B cell (primary cell): ENCODE results near the gene SYCP3. TPM values are rescaled to one million over a fixed set of nuclear protein-coding genes. Genes with fewer than 3 reads are reported as not detected.

Source experiments
- ATAC-seq: fragments of 200-7000 bp; cut with Tn5 transposase; one replicate; pipeline ENCODE4 v1.10.0; 2021; ENCODE audit warnings: low read depth, mild to moderate bottlenecking, moderate number of reproducible peaks, moderate library complexity
- CTCF ChIA-PET: fragments of 350-600 bp; sonication (Branson Sonifier 250); formaldehyde crosslinking; loops from one replicate; lab custom pipeline; 2021; ENCODE audit warnings: antibody characterized with exemption, inconsistent platforms; lab: Charles Lee
- POLR2A ChIA-PET: fragments of 350-600 bp; sonication (Branson Sonifier 250); formaldehyde crosslinking; loops from one replicate; lab custom pipeline; 2021; ENCODE audit warnings: antibody characterized with exemption; lab: Charles Lee
- DNase-seq: peaks from one replicate; pipeline ENCODE4 v3.0.0; 2013
- H2AFZ ChIP-seq: 2 replicates; pipeline ENCODE4 v1.6.1; 2012; ENCODE audit warnings: mild to moderate bottlenecking, low read depth, low read length; ENCODE audit not compliant: insufficient read depth, poor library complexity, severe bottlenecking
- H3K27ac ChIP-seq, 2 donors: 1 replicate in 1 of 2; 2 replicates in 1 of 2; pipeline ENCODE4 v1.5.1; 2012 to 2013; ENCODE audit warnings: low read length in 2 of 2, mild to moderate bottlenecking in 2 of 2, moderate library complexity in 1 of 2
- H3K27me3 ChIP-seq, 4 experiments: fragments of 200-600 bp in 1 of 4; sonication (generic) in 1 of 4; replicated peaks in 1 of 4; 1 replicate in 2 of 4; 2 replicates in 2 of 4; pipeline versions ENCODE4 v1.6.1 to v1.7.0; 2013 to 2016; ENCODE audit warnings: low read length in 3 of 4, mild to moderate bottlenecking in 2 of 4, mixed read lengths in 1 of 4, moderate library complexity in 1 of 4; ENCODE audit not compliant: insufficient read depth in 4 of 4, control insufficient read depth in 3 of 4; ENCODE audit errors: control extremely low read depth in 1 of 4
- H3K36me3 ChIP-seq, 2 experiments: replicated peaks in 1 of 2; 1 replicate in 1 of 2; 2 replicates in 1 of 2; pipeline versions ENCODE4 v1.6.1 to v1.7.1; 2013; ENCODE audit warnings: low read length in 1 of 2; ENCODE audit not compliant: insufficient read depth in 2 of 2, control insufficient read depth in 1 of 2; ENCODE audit errors: control extremely low read depth in 1 of 2, extremely low read depth in 1 of 2
- H3K4me1 ChIP-seq, 2 donors: fragments of 200-600 bp in 1 of 2; sonication (generic) in 1 of 2; 1 replicate in 1 of 2; 2 replicates in 1 of 2; pipeline versions ENCODE4 v1.5.1 to v1.6.1; 2013 to 2017; ENCODE audit warnings: low read length in 2 of 2; ENCODE audit not compliant: control insufficient read depth in 2 of 2, insufficient read depth in 2 of 2
- H3K4me2 ChIP-seq: replicated peaks from 2 replicates; pipeline ENCODE3; 2012; ENCODE audit warnings: mild to moderate bottlenecking, low read depth, low read length; ENCODE audit not compliant: poor library complexity, severe bottlenecking
- H3K4me3 ChIP-seq, 5 experiments: fragments of 200-600 bp in 1 of 5; sonication (generic) in 1 of 5; 1 replicate in 3 of 5; 2 replicates in 2 of 5; pipeline versions ENCODE4 v1.5.1 to v1.7.0; 2011 to 2016; ENCODE audit warnings: low read length in 4 of 5, mild to moderate bottlenecking in 4 of 5, low read depth in 2 of 5, control low read depth in 1 of 5, moderate library complexity in 1 of 5; ENCODE audit not compliant: insufficient read depth in 1 of 5; ENCODE audit errors: control extremely low read depth in 1 of 5, extremely low read depth in 1 of 5
- H3K79me2 ChIP-seq: fragments of 200-600 bp; sonication (generic); one replicate; pipeline ENCODE4 v1.6.0; 2016; ENCODE audit warnings: low read length; ENCODE audit not compliant: control insufficient read depth, insufficient read depth
- H3K9ac ChIP-seq: fragments of 200-600 bp; sonication (generic); 2 replicates; pipeline ENCODE4 v1.6.1; 2017; ENCODE audit warnings: mild to moderate bottlenecking, low read length, moderate library complexity
- H3K9me3 ChIP-seq, 3 donors: one replicate each; pipeline versions ENCODE4 v1.6.1 to v1.7.1; 2013; ENCODE audit warnings: low read length in 2 of 3; ENCODE audit not compliant: control insufficient read depth in 2 of 3, insufficient read depth in 1 of 3; ENCODE audit errors: control extremely low read depth in 1 of 3
- H4K20me1 ChIP-seq: 2 replicates; pipeline ENCODE4 v1.6.0; 2012; ENCODE audit warnings: mild to moderate bottlenecking, low read length; ENCODE audit not compliant: insufficient read depth, control insufficient read depth, poor library complexity, severe bottlenecking
- H3K27ac Mint-ChIP-seq: one replicate; pipeline ENCODE4 v1.8.0; 2021; ENCODE audit warnings: mixed read lengths
- H3K27me3 Mint-ChIP-seq: one replicate; pipeline ENCODE4 v1.8.0; 2021; ENCODE audit warnings: mixed read lengths
- H3K4me1 Mint-ChIP-seq: one replicate; pipeline ENCODE4 v1.8.0; 2021; ENCODE audit warnings: mixed read lengths
- H3K4me3 Mint-ChIP-seq: one replicate; pipeline ENCODE4 v1.8.0; 2021; ENCODE audit warnings: mixed read lengths
- H3K9me3 Mint-ChIP-seq: one replicate; pipeline ENCODE4 v1.8.0; 2022; ENCODE audit warnings: mixed read lengths; ENCODE audit not compliant: insufficient read depth
- CTCF ChIP-seq: fragments of 200-600 bp; IDR thresholded peaks from one replicate; pipeline ENCODE4 v1.8.0; 2022; ENCODE audit warnings: antibody characterized with exemption, mild to moderate bottlenecking
- EZH2 ChIP-seq: IDR thresholded peaks from 2 replicates; pipeline ENCODE4 v1.6.1; 2012; ENCODE audit warnings: borderline replicate concordance, low read depth, mild to moderate bottlenecking, moderate library complexity, low read length; ENCODE audit not compliant: insufficient read depth, poor library complexity, severe bottlenecking
- WGBS: methylation state at CpG from one replicate; pipeline ENCODE4 v1.1.5; 2013; ENCODE audit warnings: missing lambda C conversion rate; ENCODE audit not compliant: insufficient coverage; 5-methylcytosine and 5-hydroxymethylcytosine counted together
- intact Hi-C: fragments of 100-400 bp; cut with micrococcal nuclease; formaldehyde crosslinking; loops from one replicate; pipeline ENCODE4 v1.10.0; 2022
- polyA plus RNA-seq: library from polyadenylated mRNA; depleted of rRNA; stranded (reverse); fragments of >200 nt; gene quantifications from 2 replicates; pipeline ENCODE4 v1.2.3, GENCODE V29; 2012
- total RNA-seq, 2 donors: library from RNA; stranded (reverse); fragments of 120-200 nt in 1 of 2; gene quantifications; 1 replicate in 1 of 2; 2 replicates in 1 of 2; pipeline versions ENCODE4 v1.2.3 to v1.2.4, GENCODE V29; 2013 to 2022

Gene SYCP3
- total and polyA plus RNA-seq, 2 donors (not counting 1 experiment from before 2014, with no cell fraction given): 0.04 to 0.12 TPM

GRCh38 chr12:101694297-101694848 lies 44.9 kb downstream of the SYCP3 start:
- Histone ChIP-seq H3K4me1 (peaks cover 18 to 19% of the 10 kb centered on the region in 2 donors), H4K20me1 (no peaks in the 10 kb centered on the region), H3K4me3 (no peak overlapping the region), H3K9ac (no peak overlapping the region), H3K36me3 (no peaks in the 10 kb centered on the region), H2AFZ (no peak overlapping the region), H3K9me3 (no peaks in the 10 kb centered on the region), H3K4me2 (no peak overlapping the region), H3K27ac (no peak overlapping the region), H3K27me3 (no peaks in the 10 kb centered on the region), H3K79me2 (peaks cover 52% of the 10 kb centered on the region)
- no peak for TF ChIP-seq EZH2
- TF ChIP-seq CTCF: no peak
- H3K4me3 Mint-ChIP-seq: no peak overlapping the region
- intact Hi-C loops: no loop called here
- DNase-seq: no peak
- H3K27me3 Mint-ChIP-seq: no peaks in the 10 kb centered on the region
- CTCF ChIA-PET: no interaction called here
- POLR2A ChIA-PET: no interaction called here
- H3K4me1 Mint-ChIP-seq: peaks cover 37% of the 10 kb centered on the region
- no peaks in the 10 kb centered on the region for H3K9me3 Mint-ChIP-seq
- no peak for ATAC-seq
- WGBS: no CpG with 5 or more reads among the region's 2 CpGs
- H3K27ac Mint-ChIP-seq: no peak overlapping the region

- no peak overlapping the region for H3K4me2 ChIP-seq
- ChIA-PET CTCF (no interaction called here), POLR2A (no interaction called here)
- H3K27ac ChIP-seq: no peak overlapping the region
- WGBS: 91% methylated on average over 1 of the region's 1 CpG
- peaks cover 10% of the 10 kb centered on the region in 2 donors for H3K4me1 ChIP-seq
- no peak overlapping the region for H3K9ac ChIP-seq
- TF ChIP-seq CTCF: no peak
- no peak for TF ChIP-seq EZH2
- H3K4me3 Mint-ChIP-seq: no peak overlapping the region
- H2AFZ ChIP-seq: peak overlapping the region; percentile 9
- H3K27me3 ChIP-seq: no peaks in the 10 kb centered on the region
- DNase-seq: no peak
- H3K4me1 Mint-ChIP-seq: peaks cover 21% of the 10 kb centered on the region
- ATAC-seq: no peak
- no peaks in the 10 kb centered on the region for H4K20me1 ChIP-seq
- peaks cover 28% of the 10 kb centered on the region for H3K79me2 ChIP-seq
- H3K9me3 ChIP-seq: no peaks in the 10 kb centered on the region
- H3K27ac Mint-ChIP-seq: peak overlapping the region; percentile 2
- intact Hi-C loops: no loop called here
- no peaks in the 10 kb centered on the region for H3K36me3 ChIP-seq
- H3K4me3 ChIP-seq: no peak overlapping the region
- H3K27me3 Mint-ChIP-seq: no peaks in the 10 kb centered on the region
- no peaks in the 10 kb centered on the region for H3K9me3 Mint-ChIP-seq
These were observed 47.7 kb downstream of the SYCP3 start for GRCh38 chr12:101691503-101692096.
